Rectal smooth muscle tissue (tissue), 1 donor: ENCODE data around the gene CASP6.
"Not testable (repeated sequence)": the region's sequence is repeated elsewhere in the genome, so short reads cannot be mapped to it uniquely, and the experiment has no call there.

Experiments
- H3K27ac ChIP-seq: one replicate; pipeline ENCODE4 v1.7.0; 2013; ENCODE audit warnings: low read depth, low read length, inconsistent platforms
- H3K27me3 ChIP-seq: one replicate; pipeline ENCODE4 v1.7.0; 2013; ENCODE audit warnings: low read length; ENCODE audit not compliant: control insufficient read depth, insufficient read depth
- H3K36me3 ChIP-seq: one replicate; pipeline ENCODE4 v1.7.0; 2013; ENCODE audit warnings: low read length; ENCODE audit not compliant: control insufficient read depth, insufficient read depth
- H3K4me1 ChIP-seq: one replicate; pipeline ENCODE4 v1.7.0; 2013; ENCODE audit warnings: low read length; ENCODE audit not compliant: control insufficient read depth, insufficient read depth
- H3K4me3 ChIP-seq: one replicate; pipeline ENCODE4 v1.7.0; 2013; ENCODE audit warnings: low read length
- H3K9ac ChIP-seq: one replicate; pipeline ENCODE4 v1.7.0; 2013; ENCODE audit warnings: low read length

CASP6 gene

GRCh38 chr4:109708435-109708834 is 5.2 kb upstream of the CASP6 start:
- H3K4me1 ChIP-seq: peaks cover 3% of the 10 kb centered on the region
- H3K27ac ChIP-seq: no peak overlapping the region
- peaks cover 3% of the 10 kb centered on the region for H3K36me3 ChIP-seq
- H3K9ac ChIP-seq: no peak overlapping the region
- no peaks in the 10 kb centered on the region for H3K27me3 ChIP-seq
- H3K4me3 ChIP-seq: no peak overlapping the region

GRCh38 chr4:109703664-109704361 is 568 bp upstream of the CASP6 start:
- Histone ChIP-seq H3K4me1 (peaks cover 6% of the 10 kb centered on the region), H3K27me3 (no peaks in the 10 kb centered on the region), H3K27ac (peak overlapping the region; percentile 82), H3K36me3 (peaks cover 3% of the 10 kb centered on the region), H3K9ac (peak overlapping the region; percentile 53), H3K4me3 (peak overlapping the region; percentile 90)

GRCh38 chr4:109701566-109702410 is 1.5 kb downstream of the CASP6 start:
- peak overlapping the region; percentile 82 for H3K27ac ChIP-seq
- peak overlapping the region; percentile 90 for H3K4me3 ChIP-seq

GRCh38 chr4:109699553-109700225 is 3.6 kb downstream of the CASP6 start:
- H3K36me3 ChIP-seq: no peaks in the 10 kb centered on the region
- no peak overlapping the region for H3K4me3 ChIP-seq
- H3K9ac ChIP-seq: no peak overlapping the region
- H3K4me1 ChIP-seq: peaks cover 6% of the 10 kb centered on the region
- H3K27ac ChIP-seq: no peak overlapping the region
- no peaks in the 10 kb centered on the region for H3K27me3 ChIP-seq

More at GRCh38 chr4:109701566-109702410, 1.5 kb downstream of the CASP6 start:
- H3K36me3 ChIP-seq: no peaks in the 10 kb centered on the region
- H3K4me1 ChIP-seq: peaks cover 6% of the 10 kb centered on the region
- H3K27me3 ChIP-seq: no peaks in the 10 kb centered on the region
- H3K9ac ChIP-seq: no peak overlapping the region

GRCh38 chr4:109698656-109699055 is 4.6 kb downstream of the CASP6 start:
- Histone ChIP-seq H3K27ac (no peak overlapping the region), H3K9ac (no peak overlapping the region), H3K27me3 (no peaks in the 10 kb centered on the region), H3K4me3 (no peak overlapping the region), H3K36me3 (no peaks in the 10 kb centered on the region), H3K4me1 (peaks cover 5% of the 10 kb centered on the region)

GRCh38 chr4:109691411-109691920 is 11.8 kb downstream of the CASP6 start:
- Histone ChIP-seq H3K4me3 (no peak overlapping the region), H3K27me3 (no peaks in the 10 kb centered on the region), H3K27ac (no peak overlapping the region), H3K4me1 (no peaks in the 10 kb centered on the region), H3K9ac (no peak overlapping the region), H3K36me3 (peaks cover 10% of the 10 kb centered on the region)

GRCh38 chr4:109690690-109691410 is 12.4 kb downstream of the CASP6 start:
- Histone ChIP-seq H3K27me3 (no peaks in the 10 kb centered on the region), H3K36me3 (peaks cover 10% of the 10 kb centered on the region), H3K9ac (no peak overlapping the region), H3K4me3 (no peak overlapping the region), H3K27ac (no peak overlapping the region), H3K4me1 (no peaks in the 10 kb centered on the region)

- H3K27ac ChIP-seq: no peak overlapping the region
- no peak overlapping the region for H3K4me3 ChIP-seq
- H3K9ac ChIP-seq: no peak overlapping the region
- no peaks in the 10 kb centered on the region for H3K27me3 ChIP-seq
- H3K4me1 ChIP-seq: no peaks in the 10 kb centered on the region
- peaks cover 2% of the 10 kb centered on the region for H3K36me3 ChIP-seq
These were observed 18.5 kb downstream of the CASP6 start for GRCh38 chr4:109684727-109685126.

GRCh38 chr4:109683621-109684253 is 19.5 kb downstream of the CASP6 start:
- Histone ChIP-seq H3K36me3 (peaks cover 2% of the 10 kb centered on the region), H3K27me3 (no peaks in the 10 kb centered on the region), H3K27ac (no peak overlapping the region), H3K4me1 (no peaks in the 10 kb centered on the region), H3K9ac (no peak overlapping the region), H3K4me3 (no peak overlapping the region)

- Histone ChIP-seq H3K9ac (no peak overlapping the region), H3K36me3 (peaks cover 2% of the 10 kb centered on the region), H3K27ac (no peak overlapping the region), H3K27me3 (no peaks in the 10 kb centered on the region), H3K4me3 (no peak overlapping the region), H3K4me1 (no peaks in the 10 kb centered on the region)
These were observed 20.4 kb downstream of the CASP6 start for GRCh38 chr4:109682875-109683274.

- H3K4me3 ChIP-seq, H3K4me1 ChIP-seq, H3K9ac ChIP-seq, H3K27ac ChIP-seq, H3K27me3 ChIP-seq, H3K36me3 ChIP-seq: not testable (repeated sequence)
These were observed 24.3 kb downstream of the CASP6 start for GRCh38 chr4:109678925-109679324.
